SU-DHL-6 (cell line): ENCODE results near the gene HOXB6.

ENCODE experiments used
- H2AFZ ChIP-seq: fragments of 200-600 bp; sonication (generic); 2 replicates; pipeline ENCODE4 v1.6.1; 2014; ENCODE audit warnings: low read depth, mild to moderate bottlenecking, moderate library complexity, mixed read lengths, antibody characterized with exemption, low read length; ENCODE audit not compliant: severe bottlenecking
- H3F3A ChIP-seq: fragments of 200-600 bp; shearing (Covaris generic); 2 replicates; pipeline ENCODE4 v1.6.0; 2016; ENCODE audit warnings: antibody characterized with exemption, mild to moderate bottlenecking; ENCODE audit not compliant: insufficient read depth
- H3K27ac ChIP-seq: fragments of 200-600 bp; sonication (generic); 2 replicates; pipeline ENCODE4 v1.5.1; 2016; ENCODE audit warnings: low read depth, mild to moderate bottlenecking, low read length, moderate library complexity, mixed read lengths
- H3K27me3 ChIP-seq: fragments of 200-600 bp; sonication (generic), shearing (Covaris generic); 2 replicates; pipeline ENCODE4 v1.6.0; 2014; ENCODE audit warnings: mild to moderate bottlenecking, low read length
- H3K36me3 ChIP-seq: fragments of 200-600 bp; sonication (generic); 2 replicates; pipeline ENCODE4 v1.6.1; 2014; ENCODE audit warnings: mild to moderate bottlenecking, low read length, mixed read lengths
- H3K4me2 ChIP-seq: fragments of 300-600, 200-600 bp; shearing (Covaris generic), sonication (generic); 2 replicates; pipeline ENCODE4 v1.6.0; 2014; ENCODE audit warnings: low read length, low read depth, mild to moderate bottlenecking; ENCODE audit not compliant: poor library complexity, severe bottlenecking
- H3K4me3 ChIP-seq: fragments of 200-600 bp; sonication (generic); 2 replicates; pipeline ENCODE4 v1.5.1; 2014; ENCODE audit warnings: antibody characterized with exemption, low read length, mild to moderate bottlenecking, mixed read lengths; ENCODE audit not compliant: insufficient read depth, poor library complexity, severe bottlenecking
- H3K79me2 ChIP-seq: fragments of 200-600 bp; sonication (generic); 2 replicates; pipeline ENCODE4 v1.6.1; 2014; ENCODE audit warnings: mild to moderate bottlenecking, low read length, moderate library complexity; ENCODE audit not compliant: insufficient read depth
- H3K9ac ChIP-seq: fragments of 200-600 bp; sonication (generic); 2 replicates; pipeline ENCODE4 v1.7.0; 2014; ENCODE audit warnings: mild to moderate bottlenecking, low read length
- H3K9me2 ChIP-seq: fragments of 200-600 bp; sonication (generic); replicated peaks from 2 replicates; pipeline ENCODE4 v1.6.1; 2014; ENCODE audit warnings: low read length; ENCODE audit not compliant: insufficient read depth
- H3K9me3 ChIP-seq: fragments of 200-600 bp; sonication (generic); 2 replicates; pipeline ENCODE4 v1.6.1; 2014; ENCODE audit warnings: low read length, mixed read lengths; ENCODE audit not compliant: insufficient read depth
- H4K20me1 ChIP-seq: fragments of 200-600 bp; sonication (generic); 2 replicates; pipeline ENCODE4 v1.6.1; 2014; ENCODE audit warnings: low read depth, mild to moderate bottlenecking, antibody characterized with exemption, low read length, moderate library complexity, mixed read lengths
- CTCF ChIP-seq: fragments of 200-600 bp; sonication (generic); IDR thresholded peaks from one replicate; pipeline ENCODE4 v1.5.1; 2017; ENCODE audit warnings: antibody characterized with exemption, mild to moderate bottlenecking, low read length, moderate library complexity; ENCODE audit not compliant: insufficient read depth, poor library complexity, severe bottlenecking
- EZH2phosphoT487 ChIP-seq: fragments of 200-600 bp; sonication (generic), shearing (Covaris generic); conservative IDR thresholded peaks from 2 replicates; pipeline ENCODE4 v1.6.1; 2018; ENCODE audit warnings: mild to moderate bottlenecking, antibody characterized with exemption, low read length, moderate library complexity, mixed read lengths

Gene HOXB6

GRCh38 chr17:48642843-48643696 lies 38.3 kb upstream of the HOXB6 start:
- no peaks in the 10 kb centered on the region for H3K79me2 ChIP-seq
- TF ChIP-seq CTCF (no peak), EZH2phosphoT487 (no peak)
- H3K27ac ChIP-seq: no peak overlapping the region

DNA sequence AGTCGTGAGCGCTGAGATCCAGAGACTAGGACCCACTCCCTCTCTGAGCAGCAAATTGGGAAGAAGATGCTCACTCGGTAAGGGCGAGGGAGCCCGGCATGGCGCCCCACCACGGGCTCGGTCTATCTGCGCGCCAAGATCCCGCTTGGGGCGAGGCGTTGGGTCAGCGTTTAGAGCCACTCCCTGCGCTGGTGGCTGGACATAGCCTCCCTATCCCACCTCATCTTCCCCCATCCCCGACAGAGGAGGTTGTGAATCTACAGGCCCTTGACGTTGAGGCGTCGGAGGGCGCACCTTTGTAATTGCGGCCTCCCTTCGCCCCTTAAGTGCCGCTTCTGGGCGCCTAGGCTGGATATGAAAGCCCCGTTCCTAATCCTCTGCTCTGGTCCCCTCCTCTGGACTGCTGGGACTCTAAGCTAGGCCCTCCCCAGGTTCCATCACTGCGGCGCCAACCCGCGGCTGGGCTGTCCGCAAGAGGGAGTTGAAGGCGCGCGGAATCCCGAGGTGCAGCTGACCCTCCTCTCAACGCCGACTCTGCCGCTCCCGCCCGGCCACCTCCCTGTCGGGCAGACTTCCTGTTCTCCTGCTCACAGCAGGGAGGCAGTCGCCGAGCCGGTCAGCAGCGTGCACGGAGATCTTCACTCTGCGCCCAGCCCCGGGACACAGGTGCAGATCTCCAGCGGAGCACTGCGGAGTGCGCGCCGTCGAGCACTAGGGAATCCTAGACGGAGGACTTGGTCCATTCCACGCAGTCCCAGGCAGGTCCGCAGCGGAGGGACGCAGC lies 37.5 kb upstream of the HOXB6 start:
- Histone ChIP-seq H3K27me3 (no peaks in the 10 kb centered on the region), H3K36me3 (no peaks in the 10 kb centered on the region), H3K4me3 (no peak overlapping the region), H3F3A (no peaks in the 10 kb centered on the region), H3K79me2 (no peaks in the 10 kb centered on the region), H4K20me1 (no peaks in the 10 kb centered on the region), H3K9me2 (no peaks in the 10 kb centered on the region), H3K9ac (no peak overlapping the region), H3K27ac (no peak overlapping the region), H2AFZ (no peak overlapping the region), H3K9me3 (no peaks in the 10 kb centered on the region), H3K4me2 (no peak overlapping the region)
- TF ChIP-seq CTCF (no peak), EZH2phosphoT487 (no peak)

More at GRCh38 chr17:48642843-48643696, 38.3 kb upstream of the HOXB6 start:
- Histone ChIP-seq H3K36me3 (no peaks in the 10 kb centered on the region), H3K9me2 (no peaks in the 10 kb centered on the region), H3F3A (no peaks in the 10 kb centered on the region), H3K9me3 (no peaks in the 10 kb centered on the region), H3K4me2 (no peak overlapping the region), H3K9ac (no peak overlapping the region), H3K4me3 (no peak overlapping the region), H3K27me3 (no peaks in the 10 kb centered on the region), H4K20me1 (no peaks in the 10 kb centered on the region), H2AFZ (no peak overlapping the region)

DNA sequence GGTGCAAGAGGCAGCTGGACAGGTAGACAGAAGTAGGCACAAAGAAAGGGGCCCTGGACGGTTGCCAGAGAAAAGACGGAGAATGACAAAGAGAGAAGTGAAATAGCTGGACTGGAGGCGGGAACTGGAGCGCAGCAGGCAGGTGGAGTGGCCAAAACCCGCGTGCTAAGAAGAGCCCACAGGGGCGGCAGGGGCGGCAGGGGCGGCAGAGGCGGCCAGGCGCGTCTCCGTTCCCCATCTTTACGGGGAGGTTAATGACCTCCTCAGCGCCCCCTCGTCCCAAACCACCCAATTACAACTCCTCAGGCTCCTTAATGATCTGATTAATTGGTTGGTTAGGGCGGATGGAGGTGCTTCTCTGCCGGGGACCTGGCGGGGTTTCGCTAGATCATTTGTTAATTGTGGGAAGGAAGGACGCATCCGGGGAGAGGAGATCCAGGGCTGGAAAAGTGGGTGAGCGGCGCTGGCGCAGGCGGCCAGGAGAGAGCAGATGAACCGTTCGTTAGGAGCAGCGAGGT lies 36.8 kb upstream of the HOXB6 start:
- no peak overlapping the region for H3K4me3 ChIP-seq
- no peaks in the 10 kb centered on the region for H4K20me1 ChIP-seq
- H3K9ac ChIP-seq: no peak overlapping the region
- TF ChIP-seq EZH2phosphoT487 (no peak), CTCF (no peak)
- no peaks in the 10 kb centered on the region for H3K9me3 ChIP-seq
- no peaks in the 10 kb centered on the region for H3K27me3 ChIP-seq
- H3K9me2 ChIP-seq: no peaks in the 10 kb centered on the region
- H2AFZ ChIP-seq: no peak overlapping the region
- H3K79me2 ChIP-seq: no peaks in the 10 kb centered on the region
- H3F3A ChIP-seq: no peaks in the 10 kb centered on the region
- no peaks in the 10 kb centered on the region for H3K36me3 ChIP-seq
- no peak overlapping the region for H3K4me2 ChIP-seq
- no peak overlapping the region for H3K27ac ChIP-seq
